ENCODE measurements around the gene OAF. TPM values are rescaled to one million over a fixed set of nuclear protein-coding genes. Genes with fewer than 3 reads are reported as not detected.
"Not testable (repeated sequence)": the region's sequence is repeated elsewhere in the genome, so short reads cannot be mapped to it uniquely, and the experiment has no call there.

Gene OAF
- total and polyA plus RNA-seq, 2 donors (not counting 1 experiment from before 2014, with no cell fraction given) = 1.3 to 1.9 TPM

DNA sequence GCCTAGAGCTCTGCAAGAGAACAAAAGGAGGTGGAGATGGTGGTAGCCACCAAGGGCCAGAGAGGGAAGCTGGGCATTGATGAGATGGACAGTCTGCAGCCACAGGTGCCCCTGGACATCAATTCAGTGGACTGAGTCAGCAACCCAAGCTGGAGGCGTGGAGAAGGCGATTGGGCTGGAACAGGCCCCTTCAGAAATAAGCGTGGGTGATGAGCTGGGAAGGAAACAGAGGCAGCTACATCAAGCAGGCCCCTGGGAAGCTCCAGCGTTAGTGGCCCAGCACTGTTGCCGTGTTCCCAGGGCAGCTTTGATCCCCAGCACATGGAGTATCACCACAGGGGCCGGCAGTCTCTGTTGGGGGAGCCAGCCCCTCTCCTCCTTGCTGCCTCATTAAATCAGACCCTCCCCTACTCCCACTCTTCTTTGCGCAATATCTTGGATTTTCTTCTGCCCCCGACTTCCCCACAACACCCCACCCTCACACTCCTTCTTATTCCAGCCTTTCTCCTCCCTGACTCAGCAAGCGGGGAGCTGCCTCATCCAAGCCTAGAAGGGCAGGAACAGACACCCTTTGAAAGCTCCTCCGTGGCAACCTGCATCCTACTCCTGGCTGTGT is 31.7 kb upstream of the OAF start:
- ATAC-seq (ENCODE audit: low read depth) (no peak), DNase-seq (no peak)
- Mint-ChIP-seq H3K27ac (no peak overlapping the region), H3K9me3 (ENCODE audit: insufficient read depth) (no peaks in the 10 kb centered on the region), H3K27me3 (peaks cover 28% of the 10 kb centered on the region), H3K4me3 (no peak overlapping the region), H3K4me1 (no peaks in the 10 kb centered on the region)
- Histone ChIP-seq H3K9me3 (ENCODE audit: control extremely low read depth in 1 of 3, control insufficient read depth in 2 of 3, insufficient read depth in 1 of 3, low read length in 2 of 3) (no peaks in the 10 kb centered on the region), H3K4me2 (replicated peaks; ENCODE audit: low read depth, low read length, poor library complexity, severe bottlenecking) (no peak overlapping the region), H3K9ac (ENCODE audit: low read length) (no peak overlapping the region), H4K20me1 (ENCODE audit: control insufficient read depth, insufficient read depth, low read length, poor library complexity, severe bottlenecking) (no peaks in the 10 kb centered on the region), H3K4me1 (ENCODE audit: control insufficient read depth in 2 of 2, insufficient read depth in 2 of 2, low read length in 2 of 2) (no peaks in the 10 kb centered on the region), H3K79me2 (ENCODE audit: control insufficient read depth, insufficient read depth, low read length) (no peaks in the 10 kb centered on the region), H3K36me3 (replicated peaks in 1 of 2; ENCODE audit: control extremely low read depth in 1 of 2, control insufficient read depth in 1 of 2, extremely low read depth in 1 of 2, insufficient read depth in 2 of 2, low read length in 1 of 2) (no peaks in the 10 kb centered on the region), H2AFZ (ENCODE audit: insufficient read depth, low read depth, low read length, poor library complexity, severe bottlenecking) (no peak overlapping the region), H3K27ac (ENCODE audit: low read length in 2 of 2) (no peak overlapping the region), H3K4me3 (ENCODE audit: control extremely low read depth in 1 of 5, extremely low read depth in 1 of 5, insufficient read depth in 1 of 5, low read depth in 2 of 5, low read length in 4 of 5) (no peak overlapping the region), H3K27me3 (replicated peaks in 1 of 4; ENCODE audit: control extremely low read depth in 1 of 4, control insufficient read depth in 3 of 4, insufficient read depth in 4 of 4, low read length in 3 of 4) (peaks cover 0 to 5% (median 0%) of the 10 kb centered on the region in 4 experiments)
- intact Hi-C loops (cut with micrococcal nuclease) = no loop called here
- 88% methylated on average over 9 of the region's 10 CpGs for WGBS (ENCODE audit: insufficient coverage)
- TF ChIP-seq CTCF (IDR thresholded peaks at IDR 0.05) (no peak), EZH2 (IDR thresholded peaks at IDR 0.05; ENCODE audit: borderline replicate concordance, insufficient read depth, low read depth, low read length, poor library complexity, severe bottlenecking) (no peak)
- ChIA-PET CTCF (no interaction called here), POLR2A (no interaction called here)

- H3K9me3 ChIP-seq (ENCODE audit: control extremely low read depth in 1 of 3, control insufficient read depth in 2 of 3, insufficient read depth in 1 of 3, low read length in 2 of 3); DNase-seq; H3K9ac ChIP-seq (ENCODE audit: low read length); H3K27me3 ChIP-seq (replicated peaks in 1 of 4; ENCODE audit: control extremely low read depth in 1 of 4, control insufficient read depth in 3 of 4, insufficient read depth in 4 of 4, low read length in 3 of 4); H3K9me3 Mint-ChIP-seq (ENCODE audit: insufficient read depth); H3K4me3 ChIP-seq (ENCODE audit: control extremely low read depth in 1 of 5, extremely low read depth in 1 of 5, insufficient read depth in 1 of 5, low read depth in 2 of 5, low read length in 4 of 5); H3K36me3 ChIP-seq (replicated peaks in 1 of 2; ENCODE audit: control extremely low read depth in 1 of 2, control insufficient read depth in 1 of 2, extremely low read depth in 1 of 2, insufficient read depth in 2 of 2, low read length in 1 of 2); H3K4me1 Mint-ChIP-seq; CTCF ChIA-PET; POLR2A ChIA-PET; intact Hi-C loops (cut with micrococcal nuclease); H2AFZ ChIP-seq (ENCODE audit: insufficient read depth, low read depth, low read length, poor library complexity, severe bottlenecking); ATAC-seq (ENCODE audit: low read depth); H4K20me1 ChIP-seq (ENCODE audit: control insufficient read depth, insufficient read depth, low read length, poor library complexity, severe bottlenecking); H3K79me2 ChIP-seq (ENCODE audit: control insufficient read depth, insufficient read depth, low read length); H3K27ac Mint-ChIP-seq; H3K4me1 ChIP-seq (ENCODE audit: control insufficient read depth in 2 of 2, insufficient read depth in 2 of 2, low read length in 2 of 2); H3K4me3 Mint-ChIP-seq; H3K27ac ChIP-seq (ENCODE audit: low read length in 2 of 2); H3K4me2 ChIP-seq (replicated peaks; ENCODE audit: low read depth, low read length, poor library complexity, severe bottlenecking): not testable (repeated sequence)
- 97% methylated on average over 5 of the region's 6 CpGs for WGBS (ENCODE audit: insufficient coverage)
- peaks cover 27% of the 10 kb centered on the region for H3K27me3 Mint-ChIP-seq
Observed at GRCh38 chr11:120180063-120180462, 30.8 kb upstream of the OAF start.
